GM23338 (cell line): ENCODE results near the gene VPS41.

ENCODE experiments used
- CREB1 ChIP-seq: fragments of 250-450 bp; sonication (Bioruptor Pico); IDR thresholded peaks from 2 replicates; pipeline ENCODE4 v1.5.0; 2020; ENCODE audit warnings: low read depth, mild to moderate bottlenecking, moderate library complexity
- CTCF ChIP-seq, 2 experiments: fragments of 200-600 bp in 1 of 2; sonication (generic) in 1 of 2; conservative IDR thresholded peaks; 2 replicates each; pipeline versions ENCODE4 v1.5.1 to v1.6.1; 2016 to 2017; ENCODE audit warnings: antibody characterized with exemption in 2 of 2, low read depth in 2 of 2, mild to moderate bottlenecking in 2 of 2, moderate library complexity in 1 of 2
- ETS1 ChIP-seq: IDR thresholded peaks from 2 replicates; pipeline ENCODE4 v1.6.1; 2016; ENCODE audit warnings: antibody characterized with exemption
- EZH2 ChIP-seq: fragments of 200-600 bp; sonication (generic); IDR thresholded peaks from one replicate; pipeline ENCODE4 v1.8.0; 2017; ENCODE audit warnings: antibody characterized with exemption, mild to moderate bottlenecking, low read depth; ENCODE audit not compliant: unreplicated experiment
- EZH2phosphoT487 ChIP-seq: fragments of 200-600 bp; sonication (generic); IDR thresholded peaks from one replicate; pipeline ENCODE4 v1.8.1; 2018; ENCODE audit warnings: antibody characterized with exemption; ENCODE audit not compliant: unreplicated experiment
- JUNB ChIP-seq: IDR thresholded peaks from one replicate; pipeline ENCODE4 v1.6.1; 2016; ENCODE audit warnings: antibody characterized with exemption; ENCODE audit not compliant: unreplicated experiment
- POLR2AphosphoS5 ChIP-seq: IDR thresholded peaks from 2 replicates; pipeline ENCODE4 v1.6.1; 2016; ENCODE audit warnings: antibody characterized with exemption, low read depth
- REST ChIP-seq: IDR thresholded peaks from one replicate; pipeline ENCODE4 v1.6.1; 2018; ENCODE audit warnings: antibody characterized with exemption; ENCODE audit not compliant: unreplicated experiment
- ZNF114 ChIP-seq: fragments of 250-450 bp; sonication (Bioruptor Pico); IDR thresholded peaks from 2 replicates; pipeline ENCODE4 v1.5.0; 2020; ENCODE audit warnings: mild to moderate bottlenecking, moderate library complexity
- ZNF462 ChIP-seq: fragments of 250-450 bp; sonication (Bioruptor Pico); IDR thresholded peaks from 2 replicates; pipeline ENCODE4 v1.5.0; 2020; ENCODE audit warnings: mild to moderate bottlenecking, moderate library complexity

GRCh38 chr7:38881947-38882684, 26.9 kb downstream of the VPS41 start:
- TF ChIP-seq POLR2AphosphoS5 (no peak), CTCF (conservative IDR thresholded peaks at IDR 0.05; ENCODE audit: low read depth in 2 of 2) (no peak), REST (no peak), EZH2 (no peak), ETS1 (no peak), EZH2phosphoT487 (no peak), JUNB (no peak), CREB1 (CRISPR knock-in tag) (no peak), ZNF114 (no peak), ZNF462 (no peak)
